ENCODE data around the gene PDXK.

The PDXK gene

GRCh38 chr21:43717967-43718871 lies 710 bp upstream of the PDXK start:
- TF ChIP-seq, protein P1, sequence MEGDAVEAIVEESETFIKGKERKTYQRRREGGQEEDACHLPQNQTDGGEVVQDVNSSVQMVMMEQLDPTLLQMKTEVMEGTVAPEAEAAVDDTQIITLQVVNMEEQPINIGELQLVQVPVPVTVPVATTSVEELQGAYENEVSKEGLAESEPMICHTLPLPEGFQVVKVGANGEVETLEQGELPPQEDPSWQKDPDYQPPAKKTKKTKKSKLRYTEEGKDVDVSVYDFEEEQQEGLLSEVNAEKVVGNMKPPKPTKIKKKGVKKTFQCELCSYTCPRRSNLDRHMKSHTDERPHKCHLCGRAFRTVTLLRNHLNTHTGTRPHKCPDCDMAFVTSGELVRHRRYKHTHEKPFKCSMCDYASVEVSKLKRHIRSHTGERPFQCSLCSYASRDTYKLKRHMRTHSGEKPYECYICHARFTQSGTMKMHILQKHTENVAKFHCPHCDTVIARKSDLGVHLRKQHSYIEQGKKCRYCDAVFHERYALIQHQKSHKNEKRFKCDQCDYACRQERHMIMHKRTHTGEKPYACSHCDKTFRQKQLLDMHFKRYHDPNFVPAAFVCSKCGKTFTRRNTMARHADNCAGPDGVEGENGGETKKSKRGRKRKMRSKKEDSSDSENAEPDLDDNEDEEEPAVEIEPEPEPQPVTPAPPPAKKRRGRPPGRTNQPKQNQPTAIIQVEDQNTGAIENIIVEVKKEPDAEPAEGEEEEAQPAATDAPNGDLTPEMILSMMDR (conservative IDR thresholded peaks at IDR 0.05; ENCODE audit: control insufficient read depth, insufficient read depth, low read depth, low read length): no peak
- DNase-seq (ENCODE audit: low read depth): no peak
- H3K4me3 ChIP-seq (ENCODE audit: control insufficient read depth, low read depth, low read length): peak overlapping the region; percentile 86

GRCh38 chr21:43719748-43720538 lies 1.0 kb downstream of the PDXK start:
- H3K4me3 ChIP-seq (ENCODE audit: control insufficient read depth, low read depth, low read length): peak overlapping the region; percentile 86
- TF ChIP-seq, protein P1 (conservative IDR thresholded peaks at IDR 0.05; ENCODE audit: control insufficient read depth, insufficient read depth, low read depth, low read length): no peak
- DNase-seq (ENCODE audit: low read depth): no peak

DNA sequence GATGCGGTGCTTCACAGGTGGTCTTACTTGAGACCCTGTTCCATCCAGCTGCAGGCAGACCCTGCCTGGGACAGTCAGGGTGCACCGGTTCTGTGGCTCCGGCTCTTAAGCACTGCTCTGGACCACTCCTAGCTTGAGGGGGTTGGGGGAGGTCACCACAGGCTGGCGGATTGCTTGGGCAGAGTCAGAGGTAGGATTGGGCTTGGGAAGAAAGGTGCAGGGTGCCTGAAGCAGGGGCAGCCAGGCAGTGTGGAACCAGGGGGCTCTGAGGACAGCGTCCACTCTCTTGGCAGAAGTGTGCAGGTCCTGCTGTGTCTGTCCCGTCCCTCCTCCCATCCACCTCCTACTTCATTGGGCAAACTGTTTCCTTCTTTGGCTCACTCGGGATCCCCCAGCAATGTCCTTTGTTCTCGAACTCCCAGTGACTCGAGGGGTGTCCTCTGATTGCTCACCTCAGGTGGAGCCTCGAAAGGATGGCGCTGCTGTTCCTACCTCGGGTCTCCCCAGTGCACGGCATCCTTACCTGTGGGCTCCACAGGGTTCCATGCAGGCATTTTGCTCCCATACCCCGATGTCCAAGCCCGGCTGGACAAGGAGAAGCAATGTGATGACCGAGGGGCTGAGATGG lies 1.7 kb downstream of the PDXK start:
- DNase-seq (ENCODE audit: low read depth): no peak
- TF ChIP-seq, protein P1 (conservative IDR thresholded peaks at IDR 0.05; ENCODE audit: control insufficient read depth, insufficient read depth, low read depth, low read length): no peak
- peak overlapping the region; percentile 86 for H3K4me3 ChIP-seq (ENCODE audit: control insufficient read depth, low read depth, low read length)

DNA sequence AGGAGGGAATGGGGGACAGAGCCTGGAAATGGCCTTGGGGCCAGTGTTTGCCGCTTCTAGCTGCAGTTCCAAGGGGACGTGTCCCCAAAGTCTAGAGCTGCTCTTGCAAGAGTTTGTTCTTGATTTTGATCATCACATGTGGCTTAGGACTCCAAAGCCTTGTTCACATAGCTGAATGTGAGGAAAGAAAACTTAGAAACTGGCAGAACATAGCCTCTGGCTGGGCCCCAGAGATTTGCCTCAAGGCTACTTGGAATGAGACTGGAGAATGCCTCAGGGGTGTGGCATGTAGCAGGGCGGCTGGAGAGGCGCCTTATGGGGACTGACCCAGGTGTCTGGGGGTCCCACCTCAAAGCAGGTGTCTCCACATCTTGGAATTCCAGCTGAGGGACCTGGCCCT lies 2.3 kb downstream of the PDXK start:
- TF ChIP-seq, protein P1 (conservative IDR thresholded peaks at IDR 0.05; ENCODE audit: control insufficient read depth, insufficient read depth, low read depth, low read length): no peak
- no peak for DNase-seq (ENCODE audit: low read depth)
- H3K4me3 ChIP-seq (ENCODE audit: control insufficient read depth, low read depth, low read length): peak overlapping the region; percentile 86

GRCh38 chr21:43721939-43722338 lies 3.0 kb downstream of the PDXK start:
- no peak overlapping the region for H3K4me3 ChIP-seq (ENCODE audit: control insufficient read depth, low read depth, low read length)
- no peak for DNase-seq (ENCODE audit: low read depth)
- TF ChIP-seq, protein P1 (conservative IDR thresholded peaks at IDR 0.05; ENCODE audit: control insufficient read depth, insufficient read depth, low read depth, low read length): no peak

GRCh38 chr21:43723648-43724047 lies 4.7 kb downstream of the PDXK start:
- DNase-seq (ENCODE audit: low read depth): no peak
- TF ChIP-seq, protein P1 (conservative IDR thresholded peaks at IDR 0.05; ENCODE audit: control insufficient read depth, insufficient read depth, low read depth, low read length): no peak
- H3K4me3 ChIP-seq (ENCODE audit: control insufficient read depth, low read depth, low read length): no peak overlapping the region
